ENCODE data around the gene TOR1AIP2.

The TOR1AIP2 gene

DNA sequence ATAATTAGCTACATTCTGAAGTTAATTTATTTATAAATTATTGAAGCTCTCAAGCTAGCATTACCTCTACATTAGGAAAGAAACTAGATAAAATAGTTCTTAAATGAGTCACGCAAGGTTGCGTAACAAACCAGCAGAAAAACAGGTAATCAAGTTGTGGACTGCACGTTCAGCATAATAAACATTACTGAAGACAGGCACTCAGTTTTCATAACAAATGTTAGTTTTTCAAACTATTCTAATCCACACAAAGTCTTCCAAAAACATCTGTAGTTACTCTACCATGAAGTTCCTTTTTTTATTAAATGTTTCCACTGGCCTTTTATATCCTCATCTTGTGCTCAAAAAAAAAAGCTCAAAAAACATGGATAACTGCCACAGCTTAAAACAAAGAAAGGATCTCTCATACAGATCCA lies 1.3 kb downstream of the TOR1AIP2 start:
- H3K4me3 ChIP-seq: peak overlapping the region; percentile 77
- DNase-seq (ENCODE audit: low spot score): no peak
- TF ChIP-seq CTCF (IDR thresholded peaks at IDR 0.05): no peak
- H3K27ac ChIP-seq: no peak overlapping the region

GRCh38 chr1:179875596-179876299 lies 1.9 kb downstream of the TOR1AIP2 start:
- no peak for DNase-seq (ENCODE audit: low spot score)
- Histone ChIP-seq H3K27ac (no peak overlapping the region), H3K4me3 (peak overlapping the region; percentile 77)
- TF ChIP-seq CTCF (IDR thresholded peaks at IDR 0.05): no peak

- TF ChIP-seq CTCF (IDR thresholded peaks at IDR 0.05): no peak
- no peak overlapping the region for H3K4me3 ChIP-seq
- DNase-seq (ENCODE audit: low spot score): no peak
- H3K27ac ChIP-seq: no peak overlapping the region
Measured at GRCh38 chr1:179873438-179873851, 4.2 kb downstream of the TOR1AIP2 start.

- Histone ChIP-seq H3K27ac (no peak overlapping the region), H3K4me3 (no peak overlapping the region)
- TF ChIP-seq CTCF (IDR thresholded peaks at IDR 0.05): no peak
- no peak for DNase-seq (ENCODE audit: low spot score)
Measured at GRCh38 chr1:179872558-179872957, 5.0 kb downstream of the TOR1AIP2 start.

DNA sequence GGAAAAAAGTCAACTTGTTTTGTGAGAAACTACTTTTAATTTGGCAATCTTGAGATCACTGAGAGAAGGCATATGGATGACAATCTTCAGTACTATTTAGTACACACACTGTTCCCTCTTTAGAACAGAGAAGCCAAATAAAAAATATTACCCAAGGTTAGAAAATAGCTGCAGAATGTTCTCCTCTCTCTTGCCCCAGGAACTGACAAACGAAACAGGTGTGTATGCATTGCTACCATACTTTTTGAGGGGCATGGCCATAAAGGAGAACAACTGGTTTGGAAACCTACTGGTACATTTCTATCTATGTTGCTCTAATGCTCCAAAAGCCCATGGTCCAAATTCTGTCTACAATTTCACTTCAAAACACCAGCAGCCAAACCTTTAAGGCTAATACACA lies 5.7 kb downstream of the TOR1AIP2 start:
- TF ChIP-seq CTCF (IDR thresholded peaks at IDR 0.05): no peak
- DNase-seq (ENCODE audit: low spot score): no peak
- Histone ChIP-seq H3K27ac (no peak overlapping the region), H3K4me3 (no peak overlapping the region)

- DNase-seq (ENCODE audit: low spot score): no peak
- TF ChIP-seq CTCF (IDR thresholded peaks at IDR 0.05): no peak
- no peak overlapping the region for H3K4me3 ChIP-seq
- H3K27ac ChIP-seq: no peak overlapping the region
Measured at GRCh38 chr1:179870870-179871269, 6.7 kb downstream of the TOR1AIP2 start.
